HCT116 (cell line): ENCODE measurements around the gene TLK1. TPM values are rescaled to one million over a fixed set of nuclear protein-coding genes. Genes with fewer than 3 reads are reported as not detected.

Experiments used
- ATAC-seq: fragments of 200-7000 bp; cut with Tn5 transposase; 2 replicates; pipeline ENCODE4 v1.9.1; 2020; ENCODE audit warnings: mild to moderate bottlenecking, moderate library complexity
- BruUV-seq: library from RNA; stranded (reverse); fragments of 400-500 nt; replicated peaks from 2 replicates; lab custom pipeline; 2021; lab: Mats Ljungman, UMichigan
- CTCF ChIA-PET: fragments of 300-600 bp; sonication (Branson Sonifier 250); formaldehyde crosslinking; loops from one replicate; lab custom pipeline; 2021; ENCODE audit warnings: antibody characterized with exemption; lab: Charles Lee
- POLR2A ChIA-PET: fragments of 300-600, 350-600 bp; sonication (Branson Sonifier 250); formaldehyde crosslinking; loops from one replicate; lab custom pipeline; 2021; ENCODE audit warnings: antibody characterized with exemption; lab: Charles Lee
- RAD21 ChIA-PET, 2 experiments: fragments of 300-600 bp; sonication (Branson Sonifier 250); formaldehyde crosslinking; loops; one replicate each; lab custom pipeline; 2023; ENCODE audit warnings: low total read pairs in 2 of 2; ENCODE audit not compliant: uncharacterized antibody in 2 of 2, unreplicated experiment in 2 of 2, low non-redundant PET in 1 of 2; lab: Charles Lee
- DNase-seq: peaks from one replicate; pipeline ENCODE4 v3.0.0-alpha.2; 2010; ENCODE audit warnings: low read depth, low spot score
- H2AFZ ChIP-seq: fragments of 200-600 bp; shearing (Covaris generic), sonication (generic); 2 replicates; pipeline ENCODE4 v1.6.1; 2017; ENCODE audit warnings: low read depth, mixed run types, mixed read lengths, antibody characterized with exemption, low read length; ENCODE audit not compliant: poor library complexity, severe bottlenecking
- H3K27ac ChIP-seq: 2 replicates; pipeline ENCODE4 v1.5.1; 2012; ENCODE audit warnings: low read depth, low read length
- H3K27me3 ChIP-seq: fragments of 200-600 bp; sonication (generic); 2 replicates; pipeline ENCODE4 v1.6.1; 2016; ENCODE audit warnings: mixed run types, low read length, mixed read lengths; ENCODE audit not compliant: insufficient read depth
- H3K36me3 ChIP-seq, 2 experiments: fragments of 200-500 bp in 1 of 2; fragments of 200-600 bp in 1 of 2; sonication (Bioruptor generic) in 1 of 2; sonication (generic) in 1 of 2; 2 replicates each; pipeline versions ENCODE4 v1.5.1 to v1.6.1; 2014 to 2016; ENCODE audit warnings: low read length in 2 of 2, inconsistent platforms in 1 of 2, mixed read lengths in 1 of 2, mixed run types in 1 of 2; ENCODE audit not compliant: insufficient read depth in 2 of 2, control insufficient read depth in 1 of 2
- H3K4me1 ChIP-seq, 2 experiments: fragments of 200-600 bp in 1 of 2; sonication (generic) in 1 of 2; 2 replicates each; pipeline versions ENCODE4 v1.5.1 to v1.6.1; 2012 to 2017; ENCODE audit warnings: low read length in 2 of 2, inconsistent platforms in 1 of 2, mild to moderate bottlenecking in 1 of 2, mixed read lengths in 1 of 2, mixed run types in 1 of 2, moderate library complexity in 1 of 2; ENCODE audit not compliant: insufficient read depth in 2 of 2, control insufficient read depth in 1 of 2
- H3K4me2 ChIP-seq: fragments of 200-600 bp; sonication (generic); 2 replicates; pipeline ENCODE4 v1.6.1; 2017; ENCODE audit warnings: mixed run types, low read length, mixed read lengths
- H3K4me3 ChIP-seq, 2 experiments: fragments of 200-600 bp in 1 of 2; sonication (generic) in 1 of 2; replicated peaks in 1 of 2; 2 replicates each; pipeline ENCODE4 v1.5.1; 2011 to 2016; ENCODE audit warnings: low read length in 2 of 2, control low read depth in 1 of 2, low read depth in 1 of 2, mild to moderate bottlenecking in 1 of 2, mixed read lengths in 1 of 2, mixed run types in 1 of 2
- H3K79me2 ChIP-seq: fragments of 200-600 bp; sonication (generic); 2 replicates; pipeline ENCODE4 v1.6.1; 2017; ENCODE audit warnings: mild to moderate bottlenecking, mixed run types, low read length, moderate library complexity, mixed read lengths; ENCODE audit not compliant: insufficient read depth
- H3K9ac ChIP-seq: fragments of 200-600 bp; sonication (generic); 2 replicates; pipeline ENCODE4 v1.6.1; 2016; ENCODE audit warnings: low read length, mixed read lengths
- H3K9me2 ChIP-seq: fragments of 200-600 bp; sonication (generic), shearing (Covaris generic); 2 replicates; pipeline ENCODE4 v1.6.1; 2017; ENCODE audit warnings: mixed run types, mild to moderate bottlenecking, moderate library complexity; ENCODE audit not compliant: insufficient read depth
- H3K9me3 ChIP-seq, 2 experiments: fragments of 200-500 bp in 1 of 2; fragments of 200-600 bp in 1 of 2; sonication (Bioruptor generic) in 1 of 2; sonication (generic) in 1 of 2; 2 replicates each; pipeline ENCODE4 v1.6.1; 2014 to 2017; ENCODE audit warnings: low read length in 2 of 2, mixed read lengths in 2 of 2, inconsistent platforms in 1 of 2, low read depth in 1 of 2, mild to moderate bottlenecking in 1 of 2, mixed run types in 1 of 2, moderate library complexity in 1 of 2; ENCODE audit not compliant: control insufficient read depth in 1 of 2, insufficient read depth in 1 of 2
- H4K20me1 ChIP-seq: fragments of 200-600 bp; sonication (generic), shearing (Covaris generic); 2 replicates; pipeline ENCODE4 v1.6.1; 2017; ENCODE audit warnings: mixed run types, mild to moderate bottlenecking, moderate library complexity; ENCODE audit not compliant: insufficient read depth
- CBX3 ChIP-seq: IDR thresholded peaks from 2 replicates; pipeline ENCODE4 v1.6.1; 2012; ENCODE audit warnings: low read depth
- CEBPB ChIP-seq: IDR thresholded peaks from 2 replicates; pipeline ENCODE4 v1.6.1; 2012; ENCODE audit warnings: low read depth
- ELF1 ChIP-seq: IDR thresholded peaks from 2 replicates; pipeline ENCODE4 v1.6.1; 2012; ENCODE audit warnings: low read depth, borderline replicate concordance
- EZH2phosphoT487 ChIP-seq: fragments of 200-600 bp; IDR thresholded peaks from 2 replicates; pipeline ENCODE4 v1.6.1; 2018; ENCODE audit warnings: antibody characterized with exemption, borderline replicate concordance
- JUND ChIP-seq: IDR thresholded peaks from 2 replicates; pipeline ENCODE4 v1.6.1; 2012
- POLR2A ChIP-seq: IDR thresholded peaks from 2 replicates; pipeline ENCODE4 v1.7.0; 2011; ENCODE audit warnings: borderline replicate concordance; ENCODE audit not compliant: insufficient read depth, insufficient read length; ENCODE audit errors: extremely low read depth
- SP1 ChIP-seq: IDR thresholded peaks from 2 replicates; pipeline ENCODE4 v1.6.1; 2012; ENCODE audit warnings: low read depth
- TCF7L2 ChIP-seq: IDR thresholded peaks from 2 replicates; pipeline ENCODE4 v1.7.0; 2011; ENCODE audit warnings: borderline replicate concordance, inconsistent platforms; ENCODE audit not compliant: insufficient read depth, insufficient read length; ENCODE audit errors: extremely low read depth
- ZFX ChIP-seq: fragments of 450-650 bp; IDR thresholded peaks from 2 replicates; pipeline ENCODE4 v1.6.1; 2017
- intact Hi-C: fragments of 100-400 bp; cut with micrococcal nuclease; formaldehyde crosslinking; loops from 2 replicates; pipeline ENCODE4 v1.10.0; 2022
- total RNA-seq: library from RNA; stranded (reverse); gene quantifications from one replicate; pipeline ENCODE4 v1.2.1, GENCODE V29; 2021; ENCODE audit not compliant: unreplicated experiment
- TF ChIP-seq, protein P1 (sequence below), 3 experiments: fragments of 200-600 bp in 1 of 3; sonication (generic) in 1 of 3; IDR thresholded peaks in 2 of 3; conservative IDR thresholded peaks in 1 of 3; 2 replicates each; pipeline ENCODE4 v1.5.1; 2012 to 2017; ENCODE audit warnings: low read depth in 2 of 3, low read length in 2 of 3, antibody characterized with exemption in 1 of 3, borderline replicate concordance in 1 of 3, control low read depth in 1 of 3, mild to moderate bottlenecking in 1 of 3, mixed read lengths in 1 of 3, mixed run types in 1 of 3, moderate library complexity in 1 of 3; ENCODE audit not compliant: insufficient read depth in 1 of 3
- TF ChIP-seq, protein P2 (sequence below): IDR thresholded peaks from 2 replicates; pipeline ENCODE4 v1.6.1; 2011; ENCODE audit warnings: mild to moderate bottlenecking, low read length, moderate library complexity; ENCODE audit not compliant: insufficient replicate concordance; ENCODE audit errors: extremely low read depth
- TF ChIP-seq, protein P3 (sequence below): IDR thresholded peaks from 2 replicates; pipeline ENCODE4 v1.6.1; 2012; ENCODE audit warnings: low read depth
- TF ChIP-seq, protein P4 (sequence below): IDR thresholded peaks from 2 replicates; pipeline ENCODE4 v1.6.1; 2012

TLK1 gene
- total RNA-seq, 1 experiment from 2014 or later, result 57.7 TPM

DNA sequence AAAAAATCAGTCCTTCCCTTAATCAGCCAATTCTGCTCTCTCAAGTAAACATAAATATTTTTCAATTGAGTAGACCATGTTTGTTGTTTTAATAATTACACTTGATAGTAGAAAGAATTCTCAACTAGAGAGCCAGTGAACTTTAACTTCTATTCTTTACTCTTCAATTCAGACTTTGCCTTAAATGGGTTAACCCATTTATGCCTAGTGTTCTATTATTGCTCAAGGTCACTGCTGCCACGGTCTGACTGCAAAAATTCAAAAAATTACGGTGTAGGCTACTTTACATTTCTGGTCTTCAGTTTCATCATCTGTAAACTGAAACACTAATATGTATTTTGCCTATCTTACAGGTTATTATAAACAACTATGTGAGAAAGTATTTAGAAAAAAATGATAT, 103.1 kb downstream of the TLK1 start:
- Histone ChIP-seq H3K9me2 (no peaks in the 10 kb centered on the region), H3K27me3 (no peaks in the 10 kb centered on the region), H3K79me2 (0 out of 2 replicates have a peak, but pooled peaks cover 3% of the 10 kb centered on the region), H3K4me1 (no peaks in the 10 kb centered on the region), H3K27ac (no peak overlapping the region), H3K4me2 (no peak overlapping the region), H3K9ac (no peak overlapping the region), H4K20me1 (no peaks in the 10 kb centered on the region), H3K36me3 (peaks cover 2 to 10% of the 10 kb centered on the region in 2 experiments; a peak in 2 of 4 replicates), H2AFZ (no peak overlapping the region), H3K9me3 (no peaks in the 10 kb centered on the region), H3K4me3 (no peak overlapping the region)
- ChIA-PET POLR2A (no interaction called here), CTCF (no interaction called here), RAD21 (no interaction called here)
- intact Hi-C loops, result no loop called here
- ATAC-seq (no peak), DNase-seq (no peak)
- BruUV-seq, result no TSS peak
- TF ChIP-seq CBX3 (no peak), SP1 (no peak), CEBPB (no peak), EZH2phosphoT487 (no peak), ELF1 (no peak), POLR2A (no peak), TCF7L2 (no peak), ZFX (no peak), JUND (no peak)
- TF ChIP-seq, protein P1, sequence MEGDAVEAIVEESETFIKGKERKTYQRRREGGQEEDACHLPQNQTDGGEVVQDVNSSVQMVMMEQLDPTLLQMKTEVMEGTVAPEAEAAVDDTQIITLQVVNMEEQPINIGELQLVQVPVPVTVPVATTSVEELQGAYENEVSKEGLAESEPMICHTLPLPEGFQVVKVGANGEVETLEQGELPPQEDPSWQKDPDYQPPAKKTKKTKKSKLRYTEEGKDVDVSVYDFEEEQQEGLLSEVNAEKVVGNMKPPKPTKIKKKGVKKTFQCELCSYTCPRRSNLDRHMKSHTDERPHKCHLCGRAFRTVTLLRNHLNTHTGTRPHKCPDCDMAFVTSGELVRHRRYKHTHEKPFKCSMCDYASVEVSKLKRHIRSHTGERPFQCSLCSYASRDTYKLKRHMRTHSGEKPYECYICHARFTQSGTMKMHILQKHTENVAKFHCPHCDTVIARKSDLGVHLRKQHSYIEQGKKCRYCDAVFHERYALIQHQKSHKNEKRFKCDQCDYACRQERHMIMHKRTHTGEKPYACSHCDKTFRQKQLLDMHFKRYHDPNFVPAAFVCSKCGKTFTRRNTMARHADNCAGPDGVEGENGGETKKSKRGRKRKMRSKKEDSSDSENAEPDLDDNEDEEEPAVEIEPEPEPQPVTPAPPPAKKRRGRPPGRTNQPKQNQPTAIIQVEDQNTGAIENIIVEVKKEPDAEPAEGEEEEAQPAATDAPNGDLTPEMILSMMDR (IDR thresholded peaks at IDR 0.05 in 2 of 3, conservative IDR thresholded peaks at IDR 0.05 in 1 of 3; ENCODE audit: borderline replicate concordance in 1 of 3, insufficient read depth in 1 of 3, low read depth in 2 of 3, low read length in 2 of 3), result no peak
- TF ChIP-seq, protein P2, sequence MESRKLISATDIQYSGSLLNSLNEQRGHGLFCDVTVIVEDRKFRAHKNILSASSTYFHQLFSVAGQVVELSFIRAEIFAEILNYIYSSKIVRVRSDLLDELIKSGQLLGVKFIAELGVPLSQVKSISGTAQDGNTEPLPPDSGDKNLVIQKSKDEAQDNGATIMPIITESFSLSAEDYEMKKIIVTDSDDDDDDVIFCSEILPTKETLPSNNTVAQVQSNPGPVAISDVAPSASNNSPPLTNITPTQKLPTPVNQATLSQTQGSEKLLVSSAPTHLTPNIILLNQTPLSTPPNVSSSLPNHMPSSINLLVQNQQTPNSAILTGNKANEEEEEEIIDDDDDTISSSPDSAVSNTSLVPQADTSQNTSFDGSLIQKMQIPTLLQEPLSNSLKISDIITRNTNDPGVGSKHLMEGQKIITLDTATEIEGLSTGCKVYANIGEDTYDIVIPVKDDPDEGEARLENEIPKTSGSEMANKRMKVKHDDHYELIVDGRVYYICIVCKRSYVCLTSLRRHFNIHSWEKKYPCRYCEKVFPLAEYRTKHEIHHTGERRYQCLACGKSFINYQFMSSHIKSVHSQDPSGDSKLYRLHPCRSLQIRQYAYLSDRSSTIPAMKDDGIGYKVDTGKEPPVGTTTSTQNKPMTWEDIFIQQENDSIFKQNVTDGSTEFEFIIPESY, result no peak
- TF ChIP-seq, protein P3, sequence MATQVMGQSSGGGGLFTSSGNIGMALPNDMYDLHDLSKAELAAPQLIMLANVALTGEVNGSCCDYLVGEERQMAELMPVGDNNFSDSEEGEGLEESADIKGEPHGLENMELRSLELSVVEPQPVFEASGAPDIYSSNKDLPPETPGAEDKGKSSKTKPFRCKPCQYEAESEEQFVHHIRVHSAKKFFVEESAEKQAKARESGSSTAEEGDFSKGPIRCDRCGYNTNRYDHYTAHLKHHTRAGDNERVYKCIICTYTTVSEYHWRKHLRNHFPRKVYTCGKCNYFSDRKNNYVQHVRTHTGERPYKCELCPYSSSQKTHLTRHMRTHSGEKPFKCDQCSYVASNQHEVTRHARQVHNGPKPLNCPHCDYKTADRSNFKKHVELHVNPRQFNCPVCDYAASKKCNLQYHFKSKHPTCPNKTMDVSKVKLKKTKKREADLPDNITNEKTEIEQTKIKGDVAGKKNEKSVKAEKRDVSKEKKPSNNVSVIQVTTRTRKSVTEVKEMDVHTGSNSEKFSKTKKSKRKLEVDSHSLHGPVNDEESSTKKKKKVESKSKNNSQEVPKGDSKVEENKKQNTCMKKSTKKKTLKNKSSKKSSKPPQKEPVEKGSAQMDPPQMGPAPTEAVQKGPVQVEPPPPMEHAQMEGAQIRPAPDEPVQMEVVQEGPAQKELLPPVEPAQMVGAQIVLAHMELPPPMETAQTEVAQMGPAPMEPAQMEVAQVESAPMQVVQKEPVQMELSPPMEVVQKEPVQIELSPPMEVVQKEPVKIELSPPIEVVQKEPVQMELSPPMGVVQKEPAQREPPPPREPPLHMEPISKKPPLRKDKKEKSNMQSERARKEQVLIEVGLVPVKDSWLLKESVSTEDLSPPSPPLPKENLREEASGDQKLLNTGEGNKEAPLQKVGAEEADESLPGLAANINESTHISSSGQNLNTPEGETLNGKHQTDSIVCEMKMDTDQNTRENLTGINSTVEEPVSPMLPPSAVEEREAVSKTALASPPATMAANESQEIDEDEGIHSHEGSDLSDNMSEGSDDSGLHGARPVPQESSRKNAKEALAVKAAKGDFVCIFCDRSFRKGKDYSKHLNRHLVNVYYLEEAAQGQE, result no peak
- TF ChIP-seq, protein P4, sequence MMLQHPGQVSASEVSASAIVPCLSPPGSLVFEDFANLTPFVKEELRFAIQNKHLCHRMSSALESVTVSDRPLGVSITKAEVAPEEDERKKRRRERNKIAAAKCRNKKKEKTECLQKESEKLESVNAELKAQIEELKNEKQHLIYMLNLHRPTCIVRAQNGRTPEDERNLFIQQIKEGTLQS, result no peak
